ENCODE data around the gene SIX5. TPM values are rescaled to one million over a fixed set of nuclear protein-coding genes. Genes with fewer than 3 reads are reported as not detected.

The SIX5 gene
- polyA plus RNA-seq, 2 of the 4 experiments (the other 2 are of a cell fraction): 8.9 to 24.7 TPM

- no peak for DNase-seq (ENCODE audit: low read depth in 1 of 2, low spot score in 1 of 2)
- FAIRE-seq: no peak
- Histone ChIP-seq H3K27ac (0 out of 6 replicates have a peak overlapping the region, but pooled peaks of 1 of the 2 experiments have one; percentile 3), H3K9me3 (no peaks in the 10 kb centered on the region), H3K4me2 (peak overlapping the region; percentile 65), H3K4me3 (no peak overlapping the region; the same call in 2 of the 3 replicates), H3K4me1 (peaks cover 19% of the 10 kb centered on the region)
- TF ChIP-seq ATOH8 (CRISPR knock-in tag; IDR thresholded peaks at IDR 0.05; ENCODE audit: low read depth) (no peak), RAD21 (conservative IDR thresholded peaks at IDR 0.05 in 1 of 2, IDR thresholded peaks at IDR 0.05 in 1 of 2) (no peak), CBX8 (IDR thresholded peaks at IDR 0.05) (no peak), HEYL (CRISPR knock-in tag; IDR thresholded peaks at IDR 0.05) (no peak), ZSCAN20 (CRISPR knock-in tag; IDR thresholded peaks at IDR 0.05) (no peak), SREBF2 (IDR thresholded peaks at IDR 0.05) (no peak), EP300 (IDR thresholded peaks at IDR 0.05) (no peak), RCOR1 (IDR thresholded peaks at IDR 0.05; ENCODE audit: low read depth, low read length) (no peak), MAFK (IDR thresholded peaks at IDR 0.05; ENCODE audit: partially characterized antibody) (no peak), ZNF302 (CRISPR knock-in tag; IDR thresholded peaks at IDR 0.05) (no peak), KDM5A (IDR thresholded peaks at IDR 0.05) (no peak), JUNB (IDR thresholded peaks at IDR 0.05) (no peak), FOXS1 (CRISPR knock-in tag; IDR thresholded peaks at IDR 0.05) (no peak), HOXB5 (CRISPR knock-in tag; IDR thresholded peaks at IDR 0.05) (no peak), TP53 (CRISPR knock-in tag; IDR thresholded peaks at IDR 0.05) (no peak), NR3C1 (IDR thresholded peaks at IDR 0.05) (no peak)
- TF ChIP-seq, protein P1, sequence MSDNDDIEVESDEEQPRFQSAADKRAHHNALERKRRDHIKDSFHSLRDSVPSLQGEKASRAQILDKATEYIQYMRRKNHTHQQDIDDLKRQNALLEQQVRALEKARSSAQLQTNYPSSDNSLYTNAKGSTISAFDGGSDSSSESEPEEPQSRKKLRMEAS (IDR thresholded peaks at IDR 0.05): no peak
- TF ChIP-seq, protein P2, sequence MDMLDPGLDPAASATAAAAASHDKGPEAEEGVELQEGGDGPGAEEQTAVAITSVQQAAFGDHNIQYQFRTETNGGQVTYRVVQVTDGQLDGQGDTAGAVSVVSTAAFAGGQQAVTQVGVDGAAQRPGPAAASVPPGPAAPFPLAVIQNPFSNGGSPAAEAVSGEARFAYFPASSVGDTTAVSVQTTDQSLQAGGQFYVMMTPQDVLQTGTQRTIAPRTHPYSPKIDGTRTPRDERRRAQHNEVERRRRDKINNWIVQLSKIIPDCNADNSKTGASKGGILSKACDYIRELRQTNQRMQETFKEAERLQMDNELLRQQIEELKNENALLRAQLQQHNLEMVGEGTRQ (IDR thresholded peaks at IDR 0.05): no peak
- TF ChIP-seq, protein P3, sequence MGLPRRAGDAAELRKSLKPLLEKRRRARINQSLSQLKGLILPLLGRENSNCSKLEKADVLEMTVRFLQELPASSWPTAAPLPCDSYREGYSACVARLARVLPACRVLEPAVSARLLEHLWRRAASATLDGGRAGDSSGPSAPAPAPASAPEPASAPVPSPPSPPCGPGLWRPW (IDR thresholded peaks at IDR 0.05): no peak
- CTCF ChIA-PET: interaction anchor here (0.7 to 74.3 kb wide), 4 partner anchors 8 to 991 kb away, joined by 4 to 2204 read pairs (median 1106); partner anchors contain the start of genes DMPK, DMWD, RSPH6A and SIX5
- WGBS (ENCODE audit: missing lambda C conversion rate): 6% methylated on average over 3 of the region's 3 CpGs
- POLR2A ChIA-PET: interaction anchor here (1.0 to 2.8 kb wide), 6 partner anchors 8 to 26 kb away, joined by 3 to 43 read pairs (median 4); partner anchors contain the start of genes DMPK and SIX5
- no peak for ATAC-seq
Observed at GRCh38 chr19:45793178-45793564, 24.1 kb upstream of the SIX5 start.

- peak within 1 kb of the TSS; percentile 87 to 98 for H3K27ac ChIP-seq
- FAIRE-seq (peak; percentile 93), DNase-seq (ENCODE audit: low read depth in 1 of 2, low spot score in 1 of 2) (peak; percentile 90 to 99), ATAC-seq (peak; percentile 90 to 93)
- POLR2A ChIA-PET: interaction anchor here (0.6 to 2.8 kb wide), 7 partner anchors 8 to 25 kb away, joined by 3 to 43 read pairs (median 3); partner anchors contain the start of genes DMPK, RSPH6A and SIX5
- CTCF ChIA-PET: interaction anchor here (0.7 to 74.3 kb wide), 4 partner anchors 8 to 991 kb away, joined by 4 to 2204 read pairs (median 1106); partner anchors contain the start of genes DMPK, DMWD, RSPH6A and SIX5
- H3K4me2 ChIP-seq: peak within 1 kb of the TSS; percentile 97
- H3K9me3 ChIP-seq: no peaks in the 10 kb centered on the region
- H3K4me1 ChIP-seq: peaks cover 19% of the 10 kb centered on the region
- peak within 1 kb of the TSS; percentile 97 for H3K4me3 ChIP-seq
- 2% methylated on average over 56 of the region's 86 CpGs for WGBS (ENCODE audit: missing lambda C conversion rate)
- TF ChIP-seq, protein P4, sequence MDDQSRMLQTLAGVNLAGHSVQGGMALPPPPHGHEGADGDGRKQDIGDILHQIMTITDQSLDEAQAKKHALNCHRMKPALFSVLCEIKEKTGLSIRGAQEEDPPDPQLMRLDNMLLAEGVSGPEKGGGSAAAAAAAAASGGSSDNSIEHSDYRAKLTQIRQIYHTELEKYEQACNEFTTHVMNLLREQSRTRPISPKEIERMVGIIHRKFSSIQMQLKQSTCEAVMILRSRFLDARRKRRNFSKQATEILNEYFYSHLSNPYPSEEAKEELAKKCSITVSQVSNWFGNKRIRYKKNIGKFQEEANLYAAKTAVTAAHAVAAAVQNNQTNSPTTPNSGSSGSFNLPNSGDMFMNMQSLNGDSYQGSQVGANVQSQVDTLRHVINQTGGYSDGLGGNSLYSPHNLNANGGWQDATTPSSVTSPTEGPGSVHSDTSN (IDR thresholded peaks at IDR 0.05): peak; percentile 89
- TF ChIP-seq ZC3H11A (IDR thresholded peaks at IDR 0.05): no peak
- TF ChIP-seq NFE2L2 (conservative IDR thresholded peaks at IDR 0.05; ENCODE audit: low read length): no peak
- TF ChIP-seq JUN (IDR thresholded peaks at IDR 0.05): peak; percentile 70 to 90; a peak in 4 of 5 replicates
- TF ChIP-seq RFX5 (IDR thresholded peaks at IDR 0.05): peak; percentile 61; the same call in 1 of the 2 replicates
- TF ChIP-seq BCL3 (IDR thresholded peaks at IDR 0.05): peak; percentile 88; the same call in 2 of the 3 replicates
- TF ChIP-seq TFCP2L1 (CRISPR knock-in tag; IDR thresholded peaks at IDR 0.05): no peak
- TF ChIP-seq CBX2 (IDR thresholded peaks at IDR 0.05; ENCODE audit: borderline replicate concordance, low read depth): no peak
- TF ChIP-seq POLR2A (IDR thresholded peaks at IDR 0.05; ENCODE audit: low read length): peak; percentile 86
- peak; percentile 81; the same call in 1 of the 2 replicates for TF ChIP-seq PHF8 (IDR thresholded peaks at IDR 0.05; ENCODE audit: borderline replicate concordance, low read depth)
- TF ChIP-seq EP300 (IDR thresholded peaks at IDR 0.05): no peak
- TF ChIP-seq, protein P1 (IDR thresholded peaks at IDR 0.05): 0 out of 2 replicates have a peak, but pooled peaks have one; percentile 18
- TF ChIP-seq ZNF302 (CRISPR knock-in tag; IDR thresholded peaks at IDR 0.05): no peak
- no peak for TF ChIP-seq MYC (IDR thresholded peaks at IDR 0.05; ENCODE audit: borderline replicate concordance, low read length)
- peak; percentile 67; the same call in 1 of the 2 replicates for TF ChIP-seq HOXB5 (CRISPR knock-in tag; IDR thresholded peaks at IDR 0.05)
- no peak for TF ChIP-seq MAFK (IDR thresholded peaks at IDR 0.05; ENCODE audit: partially characterized antibody)
- TF ChIP-seq CEBPB (IDR thresholded peaks at IDR 0.05): no peak
- TF ChIP-seq TP53 (CRISPR knock-in tag; IDR thresholded peaks at IDR 0.05): 0 out of 2 replicates have a peak, but pooled peaks have one; percentile 46
- TF ChIP-seq EHF (CRISPR knock-in tag; IDR thresholded peaks at IDR 0.05): no peak
Observed at GRCh38 chr19:45792470-45793177, 23.6 kb upstream of the SIX5 start, which contains the start of gene DMWD. Gene DMWD, minus strand, starts transcription at chr19:45792845. Its CDS starts 89 bp downstream, at chr19:45792756.

Measured in A549 (cell line).